GM21723 (cell line): ENCODE data around the gene EYS.

ENCODE experiments used
- ATAC-seq: cut with Tn5 transposase; IDR thresholded peaks from one replicate; pipeline ENCODE4 v1.9.1; 2021; ENCODE audit warnings: mild to moderate bottlenecking, moderate library complexity; ENCODE audit not compliant: unreplicated experiment

Gene EYS

DNA sequence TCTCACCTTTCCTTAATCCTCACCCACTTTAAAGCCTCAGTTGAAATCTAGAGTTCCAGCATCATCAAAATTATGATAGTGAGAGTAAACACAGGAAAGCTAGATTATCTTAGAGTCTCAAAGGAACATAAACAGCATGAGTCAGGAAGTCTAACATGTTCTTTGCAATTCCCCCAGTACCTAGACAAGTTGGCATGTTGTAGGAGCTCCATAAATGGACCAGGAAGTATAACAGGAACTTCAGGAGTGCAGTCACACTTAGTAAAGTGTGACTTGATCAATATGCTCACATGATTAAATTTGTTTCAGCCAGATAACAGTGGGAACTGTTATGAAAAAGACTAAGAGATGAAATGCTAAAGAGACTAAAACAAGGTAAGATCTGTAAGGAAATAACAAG is 834.4 kb downstream of the EYS start:
- ATAC-seq, result no peak

DNA sequence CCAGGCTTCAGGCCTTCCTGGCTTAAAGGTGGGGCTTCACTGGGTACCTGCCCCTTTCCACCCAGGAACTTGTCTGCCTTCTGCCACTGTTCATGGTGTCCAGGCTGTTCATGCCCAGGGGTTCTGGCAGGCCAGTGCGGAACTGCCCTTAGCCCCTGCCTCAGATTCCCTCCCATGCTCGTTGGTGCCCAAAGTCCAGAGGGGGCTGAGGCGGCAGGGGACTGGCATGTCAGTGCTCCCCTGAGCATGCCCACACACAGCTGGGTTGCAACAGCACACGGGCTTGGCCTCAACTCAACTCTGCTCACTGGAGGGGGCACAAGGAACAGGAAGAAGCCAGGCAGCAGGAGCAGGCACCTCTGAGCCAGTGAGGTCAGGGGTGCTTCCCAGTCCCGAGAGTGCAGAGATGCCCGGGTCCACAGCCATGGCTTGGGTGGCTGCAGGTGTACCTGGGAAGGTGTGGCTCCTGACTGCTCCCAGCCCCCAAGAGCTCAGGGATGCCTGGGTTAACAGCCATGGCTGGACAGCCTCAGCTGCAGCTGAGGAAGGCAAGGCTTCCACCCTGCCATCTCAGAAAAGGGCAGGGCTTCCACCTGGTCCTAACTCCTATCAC is 845.9 kb downstream of the EYS start:
- no peak for ATAC-seq

DNA sequence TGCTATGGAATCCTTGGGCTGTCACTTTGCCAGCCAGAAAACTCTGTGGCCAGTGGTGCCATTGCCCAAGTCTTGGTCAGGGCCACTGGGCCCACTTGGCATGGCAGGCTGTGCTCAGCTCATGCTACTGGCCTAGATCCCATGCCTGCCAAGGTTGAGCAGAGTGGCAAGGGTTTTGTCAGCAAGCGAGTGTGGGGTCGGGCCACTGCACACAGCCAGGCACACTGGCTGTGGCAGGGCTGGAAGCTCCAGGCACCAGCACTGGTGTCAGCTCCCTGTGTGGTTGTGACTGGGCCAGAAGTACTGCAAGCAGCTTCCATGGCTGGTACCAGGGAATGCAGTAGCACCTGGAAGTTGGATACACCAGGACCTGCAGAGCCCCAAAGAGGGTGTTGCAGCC is 846.8 kb downstream of the EYS start:
- ATAC-seq, result no peak

DNA sequence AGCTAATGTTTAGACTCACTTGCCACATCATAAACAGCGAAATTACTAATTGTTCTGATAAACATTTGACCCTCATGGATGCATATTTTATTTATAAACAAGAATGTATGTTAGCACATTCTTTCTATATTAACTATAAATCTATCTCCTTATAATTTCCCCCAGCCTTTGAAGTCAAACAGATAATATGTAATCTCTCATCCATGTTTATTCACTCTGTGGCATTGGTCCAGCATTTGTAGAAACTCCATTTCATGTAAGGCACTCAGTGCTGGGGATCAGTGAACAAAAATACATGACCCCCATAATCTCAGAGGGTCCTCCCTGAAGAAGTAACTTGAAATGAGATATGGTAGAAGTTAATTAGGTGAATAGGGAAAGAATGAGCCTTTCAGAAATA is 856.9 kb downstream of the EYS start:
- ATAC-seq, result no peak

DNA sequence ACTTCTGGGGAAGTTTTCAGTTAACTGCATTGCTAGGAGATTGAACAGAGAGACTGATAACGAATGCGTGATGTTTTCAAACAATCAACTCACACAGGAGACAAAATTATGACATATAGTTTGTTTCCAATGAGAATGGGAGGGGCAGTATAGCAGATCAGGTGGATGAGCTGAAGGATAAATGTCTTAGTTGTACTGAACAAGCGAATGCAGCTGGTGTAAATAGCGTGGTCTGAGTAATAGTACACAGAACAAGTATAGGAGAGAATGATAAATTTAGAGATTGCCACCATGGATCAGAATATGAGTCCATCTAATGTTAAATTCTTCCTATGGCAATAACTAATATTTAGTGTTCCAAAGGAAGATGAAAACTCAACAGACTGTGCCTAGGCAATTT is 858.6 kb downstream of the EYS start:
- no peak for ATAC-seq

DNA sequence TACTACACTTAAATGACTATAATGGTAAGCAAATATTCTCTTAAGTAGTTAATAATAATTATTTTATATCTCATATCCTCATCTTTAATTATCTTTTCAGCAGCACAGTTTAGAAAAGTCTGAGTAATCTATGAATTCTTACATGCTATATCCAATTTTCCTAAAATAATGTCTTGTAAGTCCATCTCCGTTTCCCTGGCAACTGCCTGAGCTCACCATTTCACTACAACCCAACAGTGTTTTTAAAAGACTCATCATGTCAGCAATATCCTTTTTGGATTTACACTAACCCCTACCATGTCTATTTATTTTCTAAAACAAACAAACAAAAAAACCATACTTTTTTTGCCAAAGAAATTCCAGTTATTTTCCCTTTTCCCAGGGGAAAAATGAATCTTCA is 859.6 kb downstream of the EYS start:
- no peak for ATAC-seq

DNA sequence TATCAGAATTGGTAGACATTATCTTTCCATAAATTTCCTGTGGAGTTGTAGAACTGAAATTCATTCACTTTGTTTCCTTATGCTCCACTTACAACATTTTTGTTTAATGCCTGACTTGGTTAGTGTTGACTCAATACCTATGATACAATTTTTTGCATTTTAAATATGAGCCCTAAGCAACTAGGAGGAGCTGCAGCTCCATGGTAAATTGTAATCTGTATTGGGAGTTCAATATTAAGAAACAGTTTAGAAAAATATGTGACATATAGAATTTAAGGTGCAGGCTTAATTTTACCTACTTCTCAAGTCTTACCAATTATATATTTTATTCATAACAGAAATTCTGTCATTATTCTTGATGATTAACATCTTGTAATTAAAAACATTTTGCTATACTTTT is 868.3 kb downstream of the EYS start:
- ATAC-seq, result no peak

DNA sequence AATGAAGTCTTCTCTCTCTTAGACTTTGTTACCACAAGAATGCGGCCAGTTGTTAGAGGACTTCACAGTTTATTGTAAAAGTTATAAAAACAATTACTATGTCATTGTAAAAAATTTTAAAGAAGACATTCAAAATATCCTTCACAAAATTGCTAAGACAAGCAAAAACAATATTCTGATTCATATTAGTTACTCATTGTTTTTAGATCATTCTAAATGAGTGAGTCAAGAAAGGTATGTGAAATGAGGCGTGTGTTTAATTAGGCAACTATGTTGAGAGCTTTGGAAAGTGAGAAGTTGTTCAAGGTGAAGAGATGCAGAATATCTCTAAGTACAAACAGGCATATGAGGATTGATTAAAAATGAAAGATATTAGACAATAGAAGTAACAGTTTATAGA is 875.3 kb downstream of the EYS start:
- ATAC-seq, result no peak

DNA sequence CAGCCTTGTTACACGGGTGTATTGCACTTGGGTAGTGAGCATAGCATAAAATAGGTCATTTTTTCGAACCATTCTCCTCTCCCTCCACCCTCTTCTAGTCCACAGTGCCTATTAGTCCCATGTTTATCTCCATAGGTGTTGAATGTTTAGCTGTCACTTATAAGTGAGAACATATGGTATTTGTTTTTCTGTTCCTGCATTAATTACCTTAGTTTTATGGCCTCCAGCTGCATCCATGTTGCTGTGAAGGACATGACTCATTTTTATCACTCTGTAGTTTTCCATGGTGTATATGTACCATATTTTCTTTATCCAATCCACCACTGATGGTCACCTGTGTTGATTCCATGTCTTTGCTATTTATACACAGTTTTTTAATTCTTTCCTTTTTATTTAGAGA is 889.5 kb downstream of the EYS start:
- ATAC-seq, result no peak

DNA sequence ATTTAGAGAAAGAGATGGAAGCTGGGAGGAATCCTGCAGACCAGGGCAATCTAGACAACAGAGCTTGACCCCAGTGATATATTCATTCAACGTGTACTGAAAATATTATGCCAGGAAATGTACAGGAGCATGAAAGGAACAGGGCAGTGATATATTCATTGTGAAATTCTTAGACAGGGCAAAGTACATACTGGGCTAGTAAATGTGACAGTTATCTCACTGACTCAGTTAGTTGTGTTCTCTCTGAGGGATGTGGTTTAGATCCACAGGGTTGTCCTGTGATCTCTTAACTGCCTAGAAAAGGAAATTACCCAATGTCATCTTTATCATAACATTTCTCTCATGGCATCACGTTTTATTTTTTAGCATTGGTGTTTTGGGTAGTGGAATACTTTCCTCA is 891.3 kb downstream of the EYS start:
- ATAC-seq, result no peak

DNA sequence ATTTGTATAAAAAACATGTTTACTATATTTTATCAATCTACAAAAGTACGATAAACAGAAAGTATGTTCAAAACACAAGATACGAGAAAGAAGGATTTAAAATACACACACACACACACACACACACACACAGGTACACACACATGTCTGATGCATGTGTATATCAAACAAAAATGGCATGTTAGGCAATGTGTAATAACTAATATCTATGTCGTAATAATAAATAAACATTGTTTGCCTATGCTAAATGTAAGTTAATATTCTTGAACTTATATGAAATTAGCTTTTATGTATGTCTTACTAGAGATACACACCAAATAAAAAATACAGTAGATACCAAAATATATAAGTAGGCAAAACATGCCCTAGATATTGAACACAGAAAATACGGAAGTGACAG is 894.9 kb downstream of the EYS start:
- no peak for ATAC-seq

DNA sequence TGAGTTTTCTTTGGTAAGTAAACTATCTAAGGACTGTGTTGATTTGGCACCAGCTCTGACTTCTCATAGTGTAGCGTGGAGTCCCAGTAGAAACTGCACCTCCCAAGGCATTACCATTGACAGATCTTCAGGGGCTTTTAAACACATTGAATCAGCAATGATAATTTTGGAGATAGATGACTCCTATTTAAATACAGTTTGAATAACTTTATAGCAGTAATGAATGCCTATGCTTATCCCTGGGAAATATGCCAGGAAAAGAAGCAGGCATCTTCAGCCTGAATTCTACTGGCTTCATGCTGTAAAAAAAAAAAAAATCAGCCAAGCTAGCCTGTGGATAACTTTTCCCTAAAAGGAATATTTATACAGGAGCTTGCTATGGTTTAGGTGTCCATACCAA is 895.9 kb downstream of the EYS start:
- no peak for ATAC-seq

DNA sequence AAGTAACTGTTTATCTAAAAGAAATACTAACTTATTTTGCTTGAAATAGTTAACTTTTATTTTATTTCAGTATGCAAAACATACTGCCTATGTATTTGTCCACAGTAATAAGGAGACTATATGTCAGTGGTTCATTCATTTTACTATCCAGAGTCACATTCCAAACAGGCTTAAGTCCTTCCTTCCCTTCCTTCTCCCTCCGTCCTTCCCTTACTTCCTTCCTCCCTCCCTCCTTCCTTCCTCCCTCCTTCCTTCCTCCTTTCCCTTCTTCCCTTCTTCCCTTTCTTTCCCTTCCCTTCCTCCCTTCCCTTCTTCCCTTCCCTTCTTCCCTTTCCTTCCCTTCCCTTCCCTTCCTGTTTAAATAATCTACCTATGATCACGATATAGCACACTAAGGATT is 899.2 kb downstream of the EYS start:
- no peak for ATAC-seq

DNA sequence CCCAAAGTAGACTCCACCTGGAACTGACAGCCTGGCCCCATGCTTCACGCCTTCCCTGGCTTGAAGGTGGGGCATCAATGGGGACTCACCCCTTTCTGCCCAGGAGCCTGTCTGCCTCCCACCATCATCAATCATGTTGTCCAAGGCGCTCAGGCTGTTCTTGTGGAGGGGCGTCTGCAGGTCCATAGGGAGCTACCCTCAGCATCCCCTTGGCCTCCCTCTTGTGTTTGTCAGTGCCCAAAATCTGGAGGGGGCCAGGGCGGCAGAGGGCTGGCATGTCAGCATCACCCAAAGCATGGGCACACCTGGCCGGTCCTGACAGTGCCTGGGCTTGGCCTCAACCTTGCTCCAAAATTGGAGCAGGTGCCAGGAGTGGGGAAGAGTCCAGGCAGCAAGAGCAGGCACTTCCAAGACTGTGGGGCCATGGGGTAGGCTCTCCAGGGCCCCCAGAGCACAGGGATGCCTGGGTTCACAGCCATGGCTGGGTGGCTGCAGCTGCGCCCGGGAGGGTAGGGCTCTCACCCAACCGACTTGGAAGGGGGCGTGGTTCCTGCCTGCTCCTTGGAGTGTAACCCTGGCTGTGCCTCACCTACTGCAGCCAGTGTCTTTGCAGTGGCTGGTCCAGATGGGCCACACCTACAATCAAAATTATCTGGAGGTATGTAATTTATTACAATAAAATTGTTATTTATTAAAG is 903.4 kb downstream of the EYS start:
- ATAC-seq, result no peak

DNA sequence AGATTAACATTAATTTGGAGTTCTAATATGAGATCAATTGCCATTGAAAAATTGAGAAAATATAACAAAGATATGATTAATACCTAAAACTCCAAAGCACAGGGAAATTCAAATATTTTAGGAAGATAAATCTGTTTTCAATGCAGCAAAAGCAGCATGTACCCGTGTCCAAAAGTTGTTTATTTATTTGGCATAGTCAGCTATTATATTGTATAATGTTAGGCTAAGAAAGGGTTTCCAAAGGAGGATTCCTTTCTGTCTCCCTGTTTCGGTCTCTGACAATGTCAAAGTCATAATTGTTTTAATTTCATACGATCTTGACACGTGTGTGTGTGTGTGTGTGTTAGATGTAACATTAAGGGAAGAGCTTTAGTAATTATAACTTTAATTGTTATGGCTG is 914.5 kb downstream of the EYS start:
- ATAC-seq, result no peak

DNA sequence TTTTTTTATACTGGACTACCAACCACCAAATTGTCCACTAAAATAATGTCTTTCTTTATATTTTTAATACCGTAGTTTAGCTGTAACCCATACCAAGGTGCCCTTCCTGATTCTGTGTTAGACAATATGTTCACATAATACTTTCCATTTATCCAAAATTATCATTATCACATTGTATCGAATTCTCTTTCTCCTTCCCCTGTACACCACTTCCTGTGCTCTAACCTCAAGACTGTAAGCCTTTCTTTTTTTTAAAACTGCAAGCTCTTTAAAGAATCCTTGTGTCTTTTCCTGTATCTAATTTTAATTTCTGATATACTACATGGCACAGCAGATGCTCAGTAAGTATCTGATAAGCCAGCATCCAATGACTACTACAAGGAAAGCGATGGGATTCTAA is 917.5 kb downstream of the EYS start:
- ATAC-seq, result no peak

DNA sequence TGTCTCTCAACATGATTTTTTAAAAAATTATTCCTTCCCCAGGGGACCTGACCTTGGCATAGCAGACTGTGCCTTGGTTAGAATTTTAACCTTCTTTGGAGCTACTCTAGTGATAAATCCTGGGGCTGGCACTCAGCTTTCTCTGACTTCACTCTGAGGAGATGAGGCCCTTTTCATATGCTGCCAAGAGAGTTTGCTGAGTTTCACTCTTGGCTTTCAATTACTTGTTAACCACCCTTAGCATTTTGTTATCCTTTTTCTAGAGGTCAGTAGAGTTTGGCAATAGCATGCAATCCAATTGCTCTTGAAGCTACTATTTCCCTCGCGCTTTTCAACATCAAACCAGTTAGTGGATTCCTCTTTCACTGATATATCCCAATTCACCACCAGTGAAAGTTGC is 920.3 kb downstream of the EYS start:
- ATAC-seq, result no peak

DNA sequence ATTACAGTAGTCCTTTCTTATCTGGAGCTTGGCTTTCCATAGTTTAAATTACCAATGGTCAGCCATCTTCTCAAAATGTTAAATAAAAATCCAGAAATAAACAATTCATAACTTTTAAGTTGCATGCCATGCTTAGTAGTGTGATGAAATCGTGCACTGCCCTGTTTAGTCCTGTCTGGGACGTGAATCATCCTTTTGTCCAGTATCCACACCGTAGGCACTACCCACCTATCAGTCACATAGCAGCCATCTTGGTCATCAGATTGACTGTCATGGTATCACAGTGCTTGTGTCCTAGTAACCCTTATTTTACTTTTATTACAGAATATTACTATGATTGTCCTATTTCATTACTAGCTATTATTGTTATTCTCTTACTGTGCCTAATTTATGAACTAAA is 924.1 kb downstream of the EYS start:
- ATAC-seq, result no peak

DNA sequence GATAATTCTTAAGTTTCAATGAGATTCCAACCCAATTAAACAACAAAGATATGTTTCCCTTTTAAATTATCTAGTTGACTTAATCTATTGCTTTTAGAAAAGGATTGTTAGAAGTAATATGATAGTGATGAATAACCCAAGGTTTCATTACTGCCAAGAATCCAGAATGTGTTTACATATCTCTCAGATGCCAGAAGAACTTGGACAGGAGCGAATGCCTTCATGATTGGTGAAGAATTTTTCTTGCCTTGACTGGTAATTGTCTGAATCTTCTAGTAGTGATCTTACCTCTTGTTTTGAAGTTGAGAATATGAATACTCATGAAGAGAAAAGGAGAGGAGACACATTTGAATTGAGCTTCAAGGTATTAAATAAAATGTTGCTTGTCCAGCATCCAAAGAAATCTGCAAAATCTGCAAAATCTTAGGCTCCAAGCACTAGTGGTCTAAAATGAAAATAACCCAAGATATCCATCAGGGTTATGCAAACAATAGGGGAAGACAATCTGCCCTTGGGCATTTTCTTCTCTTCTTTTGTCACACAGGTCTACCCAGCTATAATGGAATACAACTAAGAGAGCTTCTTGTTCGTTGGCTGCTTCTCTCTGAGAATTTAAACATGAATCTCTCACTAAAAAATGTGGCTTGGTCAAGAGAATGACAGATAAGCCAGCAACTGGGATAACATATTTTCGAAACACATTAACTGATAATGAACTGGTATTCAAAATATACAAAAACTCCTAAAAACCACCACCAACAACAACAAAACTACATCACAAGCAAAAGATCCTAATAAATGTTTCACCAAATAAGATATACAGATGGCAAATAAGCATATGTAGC is 928.9 kb downstream of the EYS start:
- no peak for ATAC-seq

DNA sequence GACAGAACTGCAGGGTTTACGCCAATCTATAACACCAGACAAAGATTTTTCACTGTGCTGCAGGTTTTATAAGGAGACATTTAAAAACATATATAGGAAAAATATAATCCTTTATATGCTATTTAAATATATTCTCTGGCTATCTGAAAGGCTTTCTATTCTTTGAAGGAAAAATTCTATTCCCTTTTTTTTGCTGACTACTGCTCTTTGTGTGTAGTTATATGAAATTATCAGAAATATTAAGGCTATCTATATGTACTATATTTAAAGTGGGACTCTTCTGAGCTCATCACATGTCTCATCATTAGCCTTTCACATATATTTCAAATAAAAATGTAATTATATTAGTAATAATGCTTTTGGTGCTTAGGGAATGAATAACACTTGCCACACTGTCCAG is 930.7 kb downstream of the EYS start:
- no peak for ATAC-seq

DNA sequence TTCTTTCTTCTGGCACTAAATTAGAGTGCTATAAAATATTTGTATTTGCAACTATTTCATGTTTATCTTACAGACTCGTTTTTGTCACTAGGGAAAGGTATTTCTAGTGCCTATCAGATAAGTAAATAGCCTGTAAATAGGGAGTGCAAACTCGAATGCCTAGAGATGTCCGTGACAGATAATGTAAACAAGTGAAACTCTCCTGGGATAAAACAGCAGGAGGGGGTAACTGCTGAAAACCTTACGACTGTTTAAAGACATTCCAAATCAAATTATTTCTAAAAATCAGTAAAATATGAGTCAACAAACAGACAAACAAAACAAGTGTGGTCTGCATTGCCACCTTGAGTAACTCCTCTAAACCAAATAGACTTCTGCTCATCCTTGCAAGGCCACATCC is 932.1 kb downstream of the EYS start:
- no peak for ATAC-seq

DNA sequence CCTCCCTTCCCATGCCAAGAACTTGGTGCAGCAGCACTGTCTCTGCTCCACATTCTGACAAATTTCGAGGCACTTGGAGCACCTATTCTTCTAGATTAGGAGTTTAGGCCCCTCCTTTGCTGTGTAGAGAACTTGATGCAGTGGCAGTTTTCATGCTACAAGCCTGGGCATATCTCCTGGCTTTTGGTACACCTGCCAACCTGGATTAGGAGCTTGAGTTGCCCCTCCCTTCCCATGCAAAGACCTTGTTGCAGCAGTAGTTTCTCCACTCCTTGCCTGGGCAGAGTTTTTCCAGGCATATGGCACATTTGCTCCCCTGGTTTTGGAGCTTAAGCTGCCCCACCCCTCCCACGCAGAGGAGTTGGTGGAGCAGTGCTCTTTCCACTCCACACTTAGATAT is 956.1 kb downstream of the EYS start:
- no peak for ATAC-seq
